GM21367 (cell line): ENCODE measurements around the gene BCL2L15.

ENCODE experiments used
- ATAC-seq: cut with Tn5 transposase; IDR thresholded peaks from one replicate; pipeline ENCODE4 v1.9.1; 2021; ENCODE audit not compliant: unreplicated experiment

The BCL2L15 gene

DNA sequence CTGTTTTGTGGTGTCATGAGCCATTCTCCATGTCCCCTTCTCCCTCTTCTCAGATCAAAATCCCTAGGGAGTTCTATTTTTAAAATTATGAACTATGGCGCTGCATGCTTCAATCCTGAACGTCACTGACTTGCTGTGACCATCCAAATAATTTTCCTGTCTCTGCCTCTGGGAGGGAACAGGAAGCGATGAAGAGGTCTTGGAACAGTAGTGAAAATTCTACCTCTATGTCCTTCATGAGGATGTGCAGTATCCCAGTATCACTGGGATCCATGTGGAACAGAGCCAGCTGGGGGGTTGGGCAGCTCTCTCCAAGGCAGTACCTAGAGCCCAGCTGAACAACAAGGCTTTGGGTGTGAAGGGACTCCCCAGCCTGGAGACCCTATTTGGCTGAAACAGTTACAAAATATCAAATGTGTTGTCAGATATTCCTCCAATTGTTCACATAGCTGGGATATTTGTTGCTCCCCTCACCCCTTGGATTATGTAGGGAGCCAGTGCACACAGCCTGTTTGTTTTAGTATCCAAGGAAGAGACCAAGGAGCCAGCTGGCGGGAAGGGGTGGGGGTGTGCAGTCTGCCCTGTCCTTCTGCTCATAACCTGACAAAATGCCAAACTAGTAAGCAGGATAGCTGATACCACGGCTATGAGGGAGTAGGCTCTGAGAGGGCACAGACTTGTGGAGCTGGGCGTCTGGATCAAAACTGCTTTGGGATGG, 25.4 kb upstream of the BCL2L15 start:
- no peak for ATAC-seq

DNA sequence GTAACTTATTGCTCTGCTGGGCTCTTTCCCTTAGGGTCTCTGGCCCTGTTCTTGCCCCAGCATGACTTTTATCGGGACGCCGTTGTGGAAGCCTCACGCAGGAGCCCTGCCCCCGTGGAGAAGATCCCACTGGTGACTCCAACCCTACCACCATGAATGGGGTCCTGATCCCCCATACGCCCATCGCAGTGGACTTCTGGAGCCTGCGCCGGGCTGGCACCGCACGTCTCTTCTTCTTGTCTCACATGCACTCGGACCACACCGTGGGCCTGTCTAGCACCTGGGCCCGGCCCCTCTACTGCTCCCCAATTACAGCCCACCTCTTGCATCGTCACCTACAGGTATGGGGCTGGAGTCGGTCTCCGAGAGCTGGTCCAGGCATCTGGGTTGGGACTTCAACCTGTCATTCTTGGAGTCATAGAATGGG, 18.1 kb upstream of the BCL2L15 start:
- no peak for ATAC-seq

DNA sequence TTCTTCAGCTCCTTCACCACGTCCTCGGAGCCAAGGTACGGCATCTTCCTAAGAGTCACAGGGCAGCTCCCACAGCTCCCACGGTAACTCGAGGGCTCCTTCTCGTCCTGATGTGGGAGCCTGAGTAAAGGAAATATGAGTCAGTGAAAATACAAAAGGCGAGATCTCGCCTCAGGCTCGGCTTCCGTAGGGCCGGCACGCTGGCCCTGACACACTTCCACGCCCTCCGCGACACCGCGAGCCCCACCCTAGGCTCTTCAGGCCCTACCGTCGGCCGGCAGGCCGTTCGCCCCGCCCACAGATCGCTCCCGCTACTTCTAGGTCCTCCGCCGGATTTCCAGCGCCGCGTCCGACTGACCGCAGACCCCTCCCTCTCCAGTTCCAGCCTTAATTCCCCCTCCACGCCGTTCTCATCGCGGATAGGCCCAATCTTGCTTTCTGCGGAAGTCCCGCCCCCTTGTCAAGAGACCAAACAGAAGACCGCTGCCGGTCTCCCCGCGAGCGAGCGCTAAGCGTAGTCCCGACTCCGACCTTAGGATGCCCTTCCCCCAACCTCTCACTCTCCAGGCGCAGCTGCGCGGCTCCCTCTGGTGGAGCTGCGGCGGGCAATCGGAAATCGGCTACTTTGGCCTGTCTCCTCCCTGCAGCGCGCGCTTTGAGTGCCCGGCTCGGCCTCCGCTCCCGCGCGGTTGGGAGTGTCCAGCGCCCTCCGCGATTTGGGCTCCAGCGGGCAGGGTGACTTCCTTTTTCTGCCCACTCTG, 17.5 kb upstream of the BCL2L15 start, which contains the start of the genes AP4B1 and DCLRE1B:
Gene AP4B1 (minus strand): TSS at position 126 of the 761 bp plus-strand sequence. CDS start 82 bp downstream, at position 44.
Gene DCLRE1B (plus strand): TSS at position 653 of the 761 bp plus-strand sequence. CDS start 261 bp downstream, outside the sequence.
- peak; percentile 87 for ATAC-seq

DNA sequence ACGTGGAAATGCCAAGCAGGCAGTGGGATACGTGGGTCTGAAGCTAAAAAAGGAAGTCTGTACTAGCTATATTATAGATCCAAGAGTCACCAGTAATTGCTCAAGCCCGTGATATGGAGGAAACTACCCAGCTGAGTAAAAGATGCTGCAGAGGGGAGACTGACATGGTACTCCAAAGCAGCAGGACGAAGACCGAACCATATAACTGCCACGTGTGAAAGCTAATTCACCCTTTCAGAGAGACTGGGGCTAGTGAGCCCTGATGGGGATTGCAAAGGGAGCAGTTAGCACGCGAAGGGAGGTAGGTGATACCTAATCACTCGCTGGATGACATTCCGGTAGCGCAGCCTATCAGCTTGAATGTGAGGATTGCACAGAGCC, 16.9 kb upstream of the BCL2L15 start:
- ATAC-seq = no peak

DNA sequence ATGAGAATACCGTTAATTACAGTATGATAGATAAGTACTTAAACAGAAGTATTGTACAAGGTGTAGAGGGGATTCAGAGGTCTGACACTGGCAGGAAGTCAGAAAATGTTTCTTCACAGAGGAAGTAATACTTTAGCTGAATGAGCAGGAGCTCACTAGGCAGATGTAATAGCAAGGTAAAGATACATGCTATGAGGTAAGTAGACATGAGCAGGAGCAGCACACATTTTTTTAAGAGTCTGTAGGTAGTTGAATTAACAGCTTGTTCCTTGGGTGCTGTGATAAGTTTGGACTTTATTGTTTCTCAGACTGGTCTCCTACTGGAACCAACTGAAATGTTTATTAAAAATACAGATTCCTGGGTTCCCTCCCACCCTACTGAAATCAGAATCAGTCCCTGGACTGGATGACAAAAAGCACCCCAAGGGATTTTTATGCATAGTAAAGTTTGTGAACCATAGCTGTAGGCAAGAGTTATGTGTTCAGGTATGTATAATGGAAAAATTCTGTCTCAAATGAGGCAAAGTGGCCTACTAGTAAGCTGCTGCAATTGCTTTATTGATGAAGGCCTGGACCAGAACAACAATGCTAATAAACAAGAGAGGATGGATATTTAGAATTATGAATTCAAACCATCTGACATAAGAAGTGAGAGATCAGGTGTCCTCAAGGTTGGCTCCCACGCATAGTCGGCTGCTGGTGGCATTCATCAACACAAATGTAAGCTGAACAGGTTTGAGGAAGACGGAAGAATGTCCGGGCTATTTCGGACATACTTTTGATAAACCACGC, 16.3 kb upstream of the BCL2L15 start:
- no peak for ATAC-seq

DNA sequence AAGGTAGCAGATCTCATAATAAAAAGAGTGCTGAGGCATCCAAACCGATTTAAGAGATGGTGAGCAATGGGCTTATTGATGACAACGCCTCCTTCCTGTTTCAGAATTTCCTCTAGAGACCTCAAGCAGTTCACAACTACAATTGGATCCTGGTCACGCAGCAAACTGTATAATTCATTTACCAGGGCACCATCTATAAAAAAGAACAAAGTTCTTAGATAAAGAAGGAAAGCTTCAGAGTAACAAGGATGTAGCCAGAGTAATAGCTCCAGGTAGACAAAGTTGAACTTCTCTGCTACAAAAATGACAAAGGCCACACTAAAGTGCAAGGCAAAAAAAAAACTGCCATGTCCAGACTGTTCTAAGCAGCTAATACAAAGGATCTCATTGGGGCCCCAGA, 13.8 kb upstream of the BCL2L15 start:
- no peak for ATAC-seq

DNA sequence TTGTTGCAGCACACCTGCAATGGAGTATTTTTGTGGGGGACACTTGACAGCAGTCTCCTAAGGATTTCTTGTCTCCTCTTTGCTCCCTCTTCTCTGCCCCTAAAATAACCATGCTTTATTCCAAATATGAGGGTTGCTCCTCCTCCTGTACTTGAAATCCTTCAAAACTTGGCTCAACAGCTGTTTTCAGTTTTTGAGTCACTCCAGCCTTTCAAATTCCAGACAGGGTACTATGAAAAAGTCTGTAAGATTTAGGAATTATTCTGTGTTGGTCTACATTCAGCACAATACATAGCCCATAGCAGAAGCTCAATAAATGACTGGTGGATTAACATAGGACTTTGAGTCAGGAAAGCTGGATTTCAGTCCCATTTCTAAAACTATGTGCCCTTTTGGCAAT, 11.7 kb upstream of the BCL2L15 start:
- ATAC-seq = no peak

DNA sequence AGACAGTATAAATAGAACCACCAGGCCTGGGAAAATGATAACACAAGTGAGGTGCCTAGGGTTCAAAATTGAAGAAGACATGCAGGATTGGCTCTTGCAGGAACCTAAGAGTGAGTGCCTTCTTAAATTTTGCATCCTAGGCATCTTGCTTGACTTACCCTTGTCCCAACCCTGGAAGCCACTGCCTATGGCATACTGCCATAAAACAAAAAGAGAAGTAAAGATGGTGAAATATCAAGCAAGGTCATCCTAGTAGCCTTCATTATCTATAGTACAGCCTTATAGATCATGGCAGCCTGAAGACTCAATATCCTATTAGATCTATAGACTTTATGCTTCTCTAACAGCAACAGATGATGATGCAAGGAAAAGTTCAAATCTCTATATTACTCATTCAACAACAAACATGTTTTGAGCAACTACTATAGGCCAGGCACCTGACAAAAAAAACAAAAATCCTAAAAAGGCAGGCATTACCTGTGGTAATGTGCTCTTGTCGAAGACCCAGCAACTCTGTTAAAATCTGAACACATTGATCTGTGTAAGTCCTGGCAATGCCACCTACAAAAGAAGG, 10.9 kb upstream of the BCL2L15 start:
- ATAC-seq = no peak

DNA sequence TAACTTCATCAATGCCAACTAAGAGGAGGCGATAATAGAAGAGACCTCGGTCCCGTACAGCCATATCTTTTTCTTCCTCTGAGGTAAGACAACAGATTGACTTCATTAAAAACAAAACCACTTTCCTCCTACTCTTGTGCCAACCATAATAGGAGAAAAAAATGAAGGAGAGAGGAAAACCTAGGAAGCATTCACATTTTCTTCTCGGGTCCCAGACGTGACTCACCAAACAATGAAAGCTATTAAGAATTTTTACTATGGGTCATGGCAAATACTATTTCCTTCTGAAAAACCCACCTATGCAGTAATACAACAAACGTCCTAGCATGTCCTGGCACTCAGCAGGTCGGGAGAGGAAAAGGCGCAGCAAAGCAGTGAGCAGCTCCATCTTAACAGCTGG, 8.6 kb upstream of the BCL2L15 start:
- ATAC-seq = no peak

DNA sequence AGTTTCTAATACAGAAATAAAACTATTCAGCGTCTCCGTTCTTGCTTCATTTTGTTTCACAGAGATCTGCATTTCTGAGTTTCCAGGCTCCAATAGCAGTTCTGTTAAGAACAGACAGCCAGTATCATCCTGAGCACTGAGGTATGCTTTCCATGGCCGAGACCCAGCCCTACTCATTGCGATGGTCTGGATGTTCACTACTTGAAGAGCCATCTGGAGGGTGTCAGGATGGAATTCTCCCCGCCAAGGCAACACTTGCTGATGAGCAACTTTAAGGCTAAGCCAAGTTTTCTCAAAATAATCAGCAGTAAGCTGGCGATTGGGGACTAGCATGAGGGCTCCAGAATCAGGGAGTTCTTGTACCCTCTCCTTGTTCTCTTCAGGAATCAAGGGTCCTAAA, 7.7 kb upstream of the BCL2L15 start:
- no peak for ATAC-seq

DNA sequence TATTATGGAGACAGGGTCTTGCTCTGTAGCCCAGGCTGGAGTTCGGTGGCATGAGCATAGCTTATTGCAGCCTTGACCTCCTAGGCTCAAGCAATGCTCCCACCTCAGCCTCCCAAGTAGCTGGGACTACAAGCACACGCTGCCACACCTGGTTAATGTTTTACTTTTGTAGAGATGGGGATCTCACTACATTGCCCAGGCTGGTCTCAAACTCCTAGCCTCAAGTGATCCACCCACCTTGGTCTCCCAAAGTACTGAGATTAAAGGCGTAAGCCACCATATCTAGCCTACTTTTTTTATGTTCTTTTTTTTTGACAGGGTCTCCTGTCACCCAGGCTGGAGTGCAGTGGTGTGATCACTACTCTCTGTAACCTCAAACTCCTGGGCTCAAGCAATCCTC, 5.9 kb upstream of the BCL2L15 start:
- no peak for ATAC-seq

DNA sequence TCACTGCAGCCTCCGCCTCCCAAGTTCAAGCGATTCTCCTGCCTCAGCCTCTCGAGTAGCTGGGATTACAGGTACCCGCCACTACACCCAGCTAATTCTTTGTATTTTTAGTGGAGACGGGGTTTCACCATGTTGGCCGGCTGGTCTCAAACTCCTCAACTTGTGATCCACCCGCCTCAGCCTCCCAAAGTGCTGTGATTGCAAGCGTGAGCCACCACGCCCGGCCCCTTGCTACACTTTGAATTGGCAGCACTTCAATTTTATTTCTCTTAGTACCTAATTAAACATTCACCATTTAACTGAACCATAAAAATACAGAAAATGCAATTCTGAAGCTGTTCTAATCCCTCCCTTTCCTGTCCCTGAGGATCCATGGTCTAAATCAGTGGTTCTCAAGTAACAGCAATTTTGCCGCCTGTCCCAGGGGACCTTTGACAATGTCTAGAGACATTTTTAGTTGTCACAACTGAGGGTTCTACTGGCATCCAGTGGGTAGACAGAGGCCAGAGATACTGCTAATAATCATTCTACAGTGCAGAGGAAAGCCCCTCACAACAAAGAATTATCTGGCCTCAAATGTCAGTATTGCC, 4.3 kb upstream of the BCL2L15 start:
- no peak for ATAC-seq

DNA sequence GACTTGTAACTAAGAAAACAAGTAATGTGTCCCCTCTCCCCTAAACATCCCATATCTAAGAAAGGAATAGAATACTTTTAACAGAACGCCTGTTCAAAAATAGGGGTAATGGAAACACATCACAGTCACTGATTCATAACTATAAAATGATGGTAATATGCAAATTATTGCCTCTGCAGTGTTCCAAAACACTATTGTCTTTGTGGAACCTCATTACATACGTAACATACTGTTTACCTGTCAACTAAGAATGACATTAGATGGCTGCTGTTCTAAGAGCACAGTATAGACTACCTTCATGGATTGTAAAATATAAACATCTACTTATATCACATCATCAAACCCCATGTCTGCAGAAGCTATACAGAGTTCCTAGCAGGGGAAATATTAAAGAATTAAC, 3.4 kb upstream of the BCL2L15 start:
- ATAC-seq = no peak

DNA sequence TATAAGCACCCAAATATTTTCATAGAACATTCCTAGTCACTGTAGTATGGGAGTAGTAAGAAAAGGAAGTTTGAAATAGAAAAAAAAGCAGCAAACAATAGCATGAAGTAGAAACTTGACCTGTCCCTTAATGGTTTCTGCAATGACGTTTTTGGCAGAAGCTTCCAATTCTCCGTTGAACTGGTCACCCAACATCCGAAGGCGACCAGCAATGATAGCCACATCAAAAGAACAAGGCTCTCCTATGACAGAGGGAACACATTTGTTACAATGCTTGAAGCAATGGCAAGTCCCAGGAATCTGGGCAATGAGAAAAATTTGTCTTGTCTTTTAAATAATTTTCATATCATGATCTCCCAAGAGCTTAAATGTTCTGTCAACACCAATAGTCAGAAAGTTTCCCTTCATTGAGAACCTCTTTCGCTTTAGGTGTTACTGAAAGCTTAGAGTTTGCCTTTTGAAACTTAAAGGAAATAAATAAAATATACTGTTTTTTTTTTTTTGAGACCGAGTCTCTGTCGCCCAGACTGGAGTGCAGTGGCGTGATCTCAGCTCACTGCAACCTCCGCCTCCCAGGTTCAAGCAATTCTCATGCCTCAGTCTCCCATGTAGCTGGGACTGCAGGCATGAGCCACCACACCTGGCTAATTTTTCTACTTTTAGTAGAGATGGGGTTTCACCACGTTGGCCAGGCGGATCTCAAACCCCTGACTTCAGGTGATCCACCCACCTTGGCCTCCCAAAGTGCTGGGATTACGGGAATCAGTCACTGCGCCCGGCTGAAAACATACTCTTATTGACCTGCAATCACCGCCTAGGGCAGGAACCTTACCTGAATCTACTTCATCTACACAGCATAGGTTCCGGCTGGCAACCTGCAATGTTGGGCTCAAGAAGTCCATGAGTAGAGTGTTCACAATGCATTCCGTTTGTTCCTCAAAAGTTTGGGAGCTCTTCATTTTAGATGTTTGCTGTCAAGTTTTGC, 672 bp downstream of the BCL2L15 start:
- no peak for ATAC-seq

DNA sequence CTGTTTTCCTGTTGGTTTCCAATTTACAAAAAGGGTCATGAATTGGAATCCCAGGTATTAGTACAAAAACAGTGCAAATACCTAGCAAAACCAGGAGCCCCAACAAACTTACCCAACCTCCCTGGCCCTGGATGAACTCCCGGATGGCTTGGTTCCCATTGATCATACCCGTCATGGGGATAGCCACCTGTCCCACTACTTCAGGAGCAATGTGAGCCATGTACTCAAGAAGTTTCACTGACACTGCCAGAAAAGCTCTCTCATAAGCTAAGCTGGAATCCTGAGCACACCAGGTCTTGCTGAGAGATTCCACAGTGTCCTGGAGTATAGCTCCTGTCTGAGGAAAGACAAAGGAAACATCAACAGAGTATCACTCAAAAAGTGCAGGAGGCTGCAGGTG, 5.7 kb downstream of the BCL2L15 start:
- ATAC-seq = no peak

DNA sequence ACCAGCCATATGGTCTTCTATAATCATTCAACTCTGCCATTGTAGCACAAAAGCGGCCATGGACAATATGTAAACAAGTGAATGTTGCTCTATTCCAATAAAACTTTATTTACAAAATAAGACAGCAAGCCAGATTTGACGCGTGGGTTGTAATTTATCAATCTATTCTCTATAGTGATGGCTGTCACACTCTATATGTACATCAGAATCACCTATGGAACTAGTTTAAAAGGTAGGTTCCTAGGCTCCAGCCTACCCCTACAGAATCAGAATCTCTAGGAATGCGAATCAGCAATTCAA, 7.7 kb downstream of the BCL2L15 start:
- ATAC-seq = no peak

DNA sequence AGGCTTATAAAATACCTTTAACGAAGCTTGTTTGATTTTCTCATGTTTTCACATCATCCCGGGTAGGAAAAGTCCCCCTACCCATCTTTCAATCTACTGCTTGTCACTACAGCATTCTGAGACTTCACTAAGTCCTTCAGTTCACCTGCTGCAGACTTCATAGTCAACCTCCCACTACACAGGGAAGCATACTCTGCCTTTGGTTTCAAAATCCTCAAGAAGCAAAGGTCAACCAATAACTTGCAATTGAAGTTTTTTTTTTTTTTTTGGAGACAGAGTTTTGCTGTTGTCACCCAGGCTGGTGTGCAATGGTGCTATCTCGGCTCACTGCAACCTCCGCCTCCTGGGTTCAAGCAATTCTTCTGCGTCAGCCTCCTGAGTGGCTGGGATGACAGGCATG, 11.2 kb downstream of the BCL2L15 start:
- no peak for ATAC-seq

DNA sequence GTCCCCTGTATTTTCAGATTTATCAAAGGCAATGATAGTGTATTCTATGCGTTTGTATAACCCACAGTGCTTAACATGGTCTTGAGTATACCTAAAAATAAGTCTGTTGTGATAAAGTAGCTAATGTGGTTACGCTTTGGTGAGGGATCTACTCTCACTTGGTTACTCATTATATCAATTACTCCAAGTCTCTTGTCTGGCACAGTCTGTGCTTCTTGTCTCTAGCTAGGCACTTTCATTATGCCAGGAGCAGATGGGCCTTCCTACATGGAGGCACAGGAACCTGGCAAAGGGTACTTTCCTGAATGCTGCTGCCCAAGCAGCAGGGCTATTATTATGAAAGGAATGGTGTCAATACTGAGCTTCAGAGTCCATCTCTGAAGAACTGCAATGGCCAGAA, 11.7 kb downstream of the BCL2L15 start:
- no peak for ATAC-seq

DNA sequence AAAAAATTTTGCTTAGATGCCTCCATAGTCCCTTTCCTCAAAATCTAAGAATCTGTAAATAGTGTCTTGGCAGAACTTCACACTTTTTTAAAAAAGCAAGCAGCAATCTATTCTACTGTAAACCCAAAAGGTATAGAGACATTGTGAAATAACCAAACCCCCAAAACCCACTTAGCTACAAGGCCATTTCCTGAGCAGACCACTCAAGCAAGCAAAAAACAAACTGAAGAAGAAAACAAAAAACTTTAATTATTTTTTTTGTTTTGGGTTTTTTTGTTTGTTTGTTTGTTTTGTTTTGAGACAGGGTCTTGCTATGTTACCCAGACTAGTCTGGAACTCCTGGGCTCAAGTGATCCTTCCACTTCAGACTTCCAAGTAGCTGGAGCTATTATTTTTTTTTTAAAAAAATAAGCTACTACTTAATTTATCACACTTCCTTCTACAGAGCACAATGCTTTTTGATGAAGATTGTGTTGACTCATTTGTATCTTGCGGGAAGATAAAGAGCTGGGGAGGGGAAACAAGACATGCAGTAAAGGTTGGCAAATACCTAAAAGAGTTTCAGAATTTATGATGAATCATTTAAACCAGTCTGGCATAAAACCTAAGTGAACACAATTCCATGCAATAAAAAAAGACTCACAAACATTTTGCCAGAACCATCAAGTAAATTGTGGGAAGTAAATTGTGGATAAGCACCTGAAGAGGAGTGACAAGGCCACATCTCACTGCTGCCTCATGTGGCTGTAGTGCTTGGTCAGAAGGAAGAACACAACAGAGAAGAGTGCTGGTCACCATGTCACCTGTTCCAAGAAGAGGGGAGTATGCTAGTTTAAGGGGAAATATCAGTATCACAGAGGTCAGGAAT, 13.1 kb downstream of the BCL2L15 start:
- no peak for ATAC-seq
